A549 treated with dexamethasone at 1 μM for 4 hours (cell line): Measurements from ENCODE around the gene PLPP1. TPM values are rescaled to one million over a fixed set of nuclear protein-coding genes. Genes with fewer than 3 reads are reported as not detected.

Source experiments
- total RNA-seq: library from RNA; stranded (reverse); fragments of 200-300 nt; extraction: Qiagen RNA extraction; gene quantifications from 5 replicates; pipeline ENCODE4 v1.2.3, GENCODE V29; 2022

PLPP1 gene
- total RNA-seq: 27.5 to 37.2 TPM (median 34.4 TPM) in 5 replicates

DNA sequence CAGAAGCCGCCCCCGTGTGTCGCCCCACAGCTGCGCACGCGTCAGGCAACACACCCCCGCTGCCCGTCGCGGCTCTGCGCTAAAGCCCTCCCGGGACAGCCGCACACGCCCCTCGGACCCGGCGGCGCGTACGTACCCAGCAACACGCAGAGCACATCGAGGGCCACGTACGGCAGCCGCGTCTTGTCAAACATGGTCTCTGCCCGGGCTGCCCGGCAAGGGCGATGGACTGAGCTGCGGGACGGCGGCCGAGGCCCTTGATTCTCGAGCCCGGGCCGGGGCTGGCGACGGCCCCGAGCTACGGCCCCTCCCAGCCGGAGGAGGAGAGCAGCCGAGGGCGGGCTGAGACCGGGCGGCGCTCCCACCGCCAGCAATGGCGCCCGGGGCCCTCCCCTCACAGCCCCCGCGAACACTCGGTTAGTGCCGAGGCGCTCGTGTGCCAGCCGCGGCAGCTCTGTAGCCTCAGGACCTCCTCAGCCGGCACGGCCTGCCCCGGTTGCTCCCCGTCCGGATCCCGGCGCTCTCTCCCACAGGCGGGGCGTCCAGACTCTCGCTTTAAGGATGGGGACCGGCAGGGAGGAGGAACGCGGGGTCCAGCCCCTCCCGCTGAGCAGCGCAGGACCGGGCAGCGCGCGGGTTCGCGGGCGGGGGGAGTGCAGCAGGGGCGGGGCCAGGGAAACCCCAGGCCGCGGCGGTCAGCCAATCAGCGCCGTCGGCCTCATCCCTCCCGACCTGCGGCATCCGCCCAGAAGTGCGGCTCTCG, at the start of gene PLPP1:
PLPP1 (minus strand) TSS at position 529 of the 763 bp plus-strand sequence; CDS start at position 194, 335 bp downstream.

Other genes with a start within 250 kb of the PLPP1 start
- gene DHX29, start 227.3 kb downstream of the PLPP1 start, total RNA-seq: 21.1 to 26.8 TPM (median 25.1 TPM) in 5 replicates
- gene MTREX, start 227.0 kb downstream of the PLPP1 start, total RNA-seq: 31.9 to 45.5 TPM (median 42.5 TPM) in 5 replicates
- 19.9 to 26.2 TPM (median 25.3 TPM) in 5 replicates for gene SLC38A9, start 177.4 kb upstream of the PLPP1 start, total RNA-seq
- 0.05 to 0.08 TPM in 2 of 5 replicates, not detected in the others for gene DDX4, start 203.1 kb upstream of the PLPP1 start, total RNA-seq